ENCODE measurements around the gene LTN1. TPM values are rescaled to one million over a fixed set of nuclear protein-coding genes. Genes with fewer than 3 reads are reported as not detected.

Gene LTN1
- total and polyA plus RNA-seq, 2 of the 13 experiments (the other 11 are each of a cell fraction or from before 2014, with no cell fraction given), result 6.7 to 24.6 TPM

DNA sequence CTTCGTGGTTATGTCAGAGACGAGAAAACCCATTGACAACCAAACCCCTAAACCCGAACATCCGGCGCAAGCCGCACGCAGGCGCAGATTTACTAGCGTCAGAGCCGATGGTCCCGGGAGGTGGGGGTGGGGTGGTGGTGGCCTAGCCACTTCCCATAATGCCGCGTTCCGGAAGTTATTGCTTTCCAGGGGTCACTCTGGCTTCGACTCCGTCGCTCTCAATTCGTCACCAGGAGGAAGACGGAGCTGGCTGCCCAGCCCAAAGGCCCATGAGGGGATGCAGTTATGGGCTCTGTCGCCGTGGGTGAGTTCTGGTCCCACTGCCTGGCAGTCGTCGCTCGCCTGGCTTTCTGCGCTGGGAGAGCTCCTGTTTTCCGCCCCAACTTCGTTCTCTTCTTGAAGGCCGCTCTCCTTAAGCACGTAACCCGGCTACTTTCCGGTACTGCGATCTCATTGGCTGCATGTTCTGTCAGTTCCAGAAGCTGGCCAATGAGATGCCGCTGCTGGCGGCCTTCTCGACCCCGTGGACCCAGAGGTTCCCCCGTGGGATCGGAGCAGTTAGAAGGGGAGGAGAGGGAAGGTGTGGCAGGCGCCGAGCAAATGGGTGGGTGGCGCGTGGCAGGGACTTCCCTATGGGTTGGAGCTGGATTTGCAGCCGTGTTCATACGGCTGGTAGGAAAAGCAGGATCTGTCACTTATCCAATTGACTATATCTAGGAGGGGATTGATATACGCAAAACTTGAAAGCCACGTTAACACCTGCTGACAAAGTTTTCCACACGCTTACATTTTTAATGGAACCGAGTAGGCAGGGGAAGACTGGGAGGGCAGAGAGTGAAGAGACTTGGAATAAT, 32.0 kb upstream of the LTN1 start, which contains the start of gene USP16 (continued):
- TF ChIP-seq SOX5 (CRISPR knock-in tag; IDR thresholded peaks at IDR 0.05; ENCODE audit: borderline replicate concordance), result 0 out of 2 replicates have a peak, but pooled peaks have one; percentile 11
- TF ChIP-seq, protein P1, sequence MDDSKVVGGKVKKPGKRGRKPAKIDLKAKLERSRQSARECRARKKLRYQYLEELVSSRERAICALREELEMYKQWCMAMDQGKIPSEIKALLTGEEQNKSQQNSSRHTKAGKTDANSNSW (CRISPR knock-in tag; IDR thresholded peaks at IDR 0.05; ENCODE audit: borderline replicate concordance), result no peak
- TF ChIP-seq ZNF737 (CRISPR knock-in tag; IDR thresholded peaks at IDR 0.05; ENCODE audit: borderline replicate concordance), result peak; percentile 23; the same call in 1 of the 2 replicates
- no peak for TF ChIP-seq HES4 (CRISPR knock-in tag; IDR thresholded peaks at IDR 0.05; ENCODE audit: borderline replicate concordance)
- TF ChIP-seq, protein P2, sequence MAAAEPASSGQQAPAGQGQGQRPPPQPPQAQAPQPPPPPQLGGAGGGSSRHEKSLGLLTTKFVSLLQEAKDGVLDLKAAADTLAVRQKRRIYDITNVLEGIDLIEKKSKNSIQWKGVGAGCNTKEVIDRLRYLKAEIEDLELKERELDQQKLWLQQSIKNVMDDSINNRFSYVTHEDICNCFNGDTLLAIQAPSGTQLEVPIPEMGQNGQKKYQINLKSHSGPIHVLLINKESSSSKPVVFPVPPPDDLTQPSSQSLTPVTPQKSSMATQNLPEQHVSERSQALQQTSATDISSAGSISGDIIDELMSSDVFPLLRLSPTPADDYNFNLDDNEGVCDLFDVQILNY (CRISPR knock-in tag; conservative IDR thresholded peaks at IDR 0.05), result no peak
- TF ChIP-seq TGIF2 (CRISPR knock-in tag; IDR thresholded peaks at IDR 0.05), result peak; percentile 24; the same call in 1 of the 2 replicates
- TF ChIP-seq, protein P3, sequence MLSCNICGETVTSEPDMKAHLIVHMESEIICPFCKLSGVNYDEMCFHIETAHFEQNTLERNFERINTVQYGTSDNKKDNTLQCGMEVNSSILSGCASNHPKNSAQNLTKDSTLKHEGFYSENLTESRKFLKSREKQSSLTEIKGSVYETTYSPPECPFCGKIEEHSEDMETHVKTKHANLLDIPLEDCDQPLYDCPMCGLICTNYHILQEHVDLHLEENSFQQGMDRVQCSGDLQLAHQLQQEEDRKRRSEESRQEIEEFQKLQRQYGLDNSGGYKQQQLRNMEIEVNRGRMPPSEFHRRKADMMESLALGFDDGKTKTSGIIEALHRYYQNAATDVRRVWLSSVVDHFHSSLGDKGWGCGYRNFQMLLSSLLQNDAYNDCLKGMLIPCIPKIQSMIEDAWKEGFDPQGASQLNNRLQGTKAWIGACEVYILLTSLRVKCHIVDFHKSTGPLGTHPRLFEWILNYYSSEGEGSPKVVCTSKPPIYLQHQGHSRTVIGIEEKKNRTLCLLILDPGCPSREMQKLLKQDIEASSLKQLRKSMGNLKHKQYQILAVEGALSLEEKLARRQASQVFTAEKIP (CRISPR knock-in tag; IDR thresholded peaks at IDR 0.05; ENCODE audit: borderline replicate concordance), result no peak
- TF ChIP-seq, protein P4, sequence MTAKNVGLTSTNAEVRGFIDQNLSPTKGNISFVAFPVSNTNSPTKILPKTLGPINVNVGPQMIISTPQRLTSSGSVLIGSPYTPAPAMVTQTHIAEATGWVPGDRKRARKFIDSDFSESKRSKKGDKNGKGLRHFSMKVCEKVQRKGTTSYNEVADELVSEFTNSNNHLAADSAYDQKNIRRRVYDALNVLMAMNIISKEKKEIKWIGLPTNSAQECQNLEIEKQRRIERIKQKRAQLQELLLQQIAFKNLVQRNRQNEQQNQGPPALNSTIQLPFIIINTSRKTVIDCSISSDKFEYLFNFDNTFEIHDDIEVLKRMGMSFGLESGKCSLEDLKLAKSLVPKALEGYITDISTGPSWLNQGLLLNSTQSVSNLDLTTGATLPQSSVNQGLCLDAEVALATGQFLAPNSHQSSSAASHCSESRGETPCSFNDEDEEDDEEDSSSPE (CRISPR knock-in tag; IDR thresholded peaks at IDR 0.05), result peak; percentile 54; the same call in 1 of the 2 replicates
- TF ChIP-seq, protein P5, sequence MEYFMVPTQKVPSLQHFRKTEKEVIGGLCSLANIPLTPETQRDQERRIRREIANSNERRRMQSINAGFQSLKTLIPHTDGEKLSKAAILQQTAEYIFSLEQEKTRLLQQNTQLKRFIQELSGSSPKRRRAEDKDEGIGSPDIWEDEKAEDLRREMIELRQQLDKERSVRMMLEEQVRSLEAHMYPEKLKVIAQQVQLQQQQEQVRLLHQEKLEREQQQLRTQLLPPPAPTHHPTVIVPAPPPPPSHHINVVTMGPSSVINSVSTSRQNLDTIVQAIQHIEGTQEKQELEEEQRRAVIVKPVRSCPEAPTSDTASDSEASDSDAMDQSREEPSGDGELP (IDR thresholded peaks at IDR 0.05; ENCODE audit: borderline replicate concordance, low read depth), result no peak; the same call in 1 of the 2 replicates
- TF ChIP-seq ZFP36L2 (CRISPR knock-in tag; IDR thresholded peaks at IDR 0.05), result no peak
- TF ChIP-seq ZBTB1 (CRISPR knock-in tag; IDR thresholded peaks at IDR 0.05; ENCODE audit: borderline replicate concordance), result no peak
- TF ChIP-seq, protein P6, sequence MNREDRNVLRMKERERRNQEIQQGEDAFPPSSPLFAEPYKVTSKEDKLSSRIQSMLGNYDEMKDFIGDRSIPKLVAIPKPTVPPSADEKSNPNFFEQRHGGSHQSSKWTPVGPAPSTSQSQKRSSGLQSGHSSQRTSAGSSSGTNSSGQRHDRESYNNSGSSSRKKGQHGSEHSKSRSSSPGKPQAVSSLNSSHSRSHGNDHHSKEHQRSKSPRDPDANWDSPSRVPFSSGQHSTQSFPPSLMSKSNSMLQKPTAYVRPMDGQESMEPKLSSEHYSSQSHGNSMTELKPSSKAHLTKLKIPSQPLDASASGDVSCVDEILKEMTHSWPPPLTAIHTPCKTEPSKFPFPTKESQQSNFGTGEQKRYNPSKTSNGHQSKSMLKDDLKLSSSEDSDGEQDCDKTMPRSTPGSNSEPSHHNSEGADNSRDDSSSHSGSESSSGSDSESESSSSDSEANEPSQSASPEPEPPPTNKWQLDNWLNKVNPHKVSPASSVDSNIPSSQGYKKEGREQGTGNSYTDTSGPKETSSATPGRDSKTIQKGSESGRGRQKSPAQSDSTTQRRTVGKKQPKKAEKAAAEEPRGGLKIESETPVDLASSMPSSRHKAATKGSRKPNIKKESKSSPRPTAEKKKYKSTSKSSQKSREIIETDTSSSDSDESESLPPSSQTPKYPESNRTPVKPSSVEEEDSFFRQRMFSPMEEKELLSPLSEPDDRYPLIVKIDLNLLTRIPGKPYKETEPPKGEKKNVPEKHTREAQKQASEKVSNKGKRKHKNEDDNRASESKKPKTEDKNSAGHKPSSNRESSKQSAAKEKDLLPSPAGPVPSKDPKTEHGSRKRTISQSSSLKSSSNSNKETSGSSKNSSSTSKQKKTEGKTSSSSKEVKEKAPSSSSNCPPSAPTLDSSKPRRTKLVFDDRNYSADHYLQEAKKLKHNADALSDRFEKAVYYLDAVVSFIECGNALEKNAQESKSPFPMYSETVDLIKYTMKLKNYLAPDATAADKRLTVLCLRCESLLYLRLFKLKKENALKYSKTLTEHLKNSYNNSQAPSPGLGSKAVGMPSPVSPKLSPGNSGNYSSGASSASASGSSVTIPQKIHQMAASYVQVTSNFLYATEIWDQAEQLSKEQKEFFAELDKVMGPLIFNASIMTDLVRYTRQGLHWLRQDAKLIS (CRISPR knock-in tag; IDR thresholded peaks at IDR 0.05), result no peak

All from HepG2 (cell line).